ACC112 (cell line): ENCODE measurements around the gene MEF2C.
A peak's percentile ranks its signal among the peaks of the same experiment; 100 is the strongest.

Source experiments
- H2AFZ ChIP-seq: fragments of 200-600 bp; sonication (generic); one replicate; pipeline ENCODE4 v1.6.0; 2017; ENCODE audit warnings: antibody characterized with exemption, low read length; ENCODE audit not compliant: unreplicated experiment
- H3K27ac ChIP-seq: fragments of 200-600 bp; sonication (generic); 2 replicates; pipeline ENCODE4 v1.5.1; 2014; ENCODE audit warnings: low read depth, mild to moderate bottlenecking, antibody characterized with exemption, low read length, moderate library complexity
- H3K27me3 ChIP-seq: fragments of 200-600 bp; sonication (generic); 2 replicates; pipeline ENCODE4 v1.6.1; 2014; ENCODE audit warnings: mild to moderate bottlenecking, antibody characterized with exemption, low read length, moderate library complexity, mixed read lengths; ENCODE audit not compliant: insufficient read depth
- H3K36me3 ChIP-seq: fragments of 200-600 bp; sonication (generic); 2 replicates; pipeline ENCODE4 v1.6.1; 2016; ENCODE audit warnings: mild to moderate bottlenecking, antibody characterized with exemption, low read length, moderate library complexity, mixed read lengths; ENCODE audit not compliant: insufficient read depth
- H3K4me1 ChIP-seq: fragments of 200-600 bp; sonication (generic); one replicate; pipeline ENCODE4 v1.6.1; 2016; ENCODE audit warnings: low read length, mixed read lengths; ENCODE audit not compliant: insufficient read depth, unreplicated experiment, control insufficient read depth
- H3K4me3 ChIP-seq: fragments of 200-600 bp; sonication (generic); 2 replicates; pipeline ENCODE4 v1.5.1; 2014; ENCODE audit warnings: mild to moderate bottlenecking, low read depth, low read length
- H3K79me2 ChIP-seq: fragments of 200-600 bp; sonication (generic); one replicate; pipeline ENCODE4 v1.6.0; 2016; ENCODE audit warnings: low read length; ENCODE audit not compliant: control insufficient read depth, unreplicated experiment, insufficient read depth

Gene MEF2C

DNA sequence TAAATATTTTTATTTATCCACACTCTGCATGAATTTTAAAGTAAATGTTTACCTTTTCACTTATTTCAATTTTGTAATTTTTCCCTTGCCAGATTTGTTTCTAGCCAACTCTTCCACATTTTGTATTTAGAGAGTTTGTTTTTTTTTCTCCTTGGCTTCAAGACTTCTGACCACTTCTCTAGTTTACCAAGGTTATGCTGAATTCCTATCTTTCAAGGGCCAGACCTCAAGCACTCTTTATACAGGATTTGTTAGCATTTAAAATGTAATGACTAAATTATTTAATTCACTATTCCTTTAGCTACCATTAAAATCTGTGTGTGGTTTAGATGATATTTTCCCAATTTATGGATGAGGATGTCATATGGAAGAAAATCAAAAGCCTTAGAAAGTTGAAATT lies 42.5 kb downstream of the MEF2C start:
- no peaks in the 10 kb centered on the region for H3K36me3 ChIP-seq

DNA sequence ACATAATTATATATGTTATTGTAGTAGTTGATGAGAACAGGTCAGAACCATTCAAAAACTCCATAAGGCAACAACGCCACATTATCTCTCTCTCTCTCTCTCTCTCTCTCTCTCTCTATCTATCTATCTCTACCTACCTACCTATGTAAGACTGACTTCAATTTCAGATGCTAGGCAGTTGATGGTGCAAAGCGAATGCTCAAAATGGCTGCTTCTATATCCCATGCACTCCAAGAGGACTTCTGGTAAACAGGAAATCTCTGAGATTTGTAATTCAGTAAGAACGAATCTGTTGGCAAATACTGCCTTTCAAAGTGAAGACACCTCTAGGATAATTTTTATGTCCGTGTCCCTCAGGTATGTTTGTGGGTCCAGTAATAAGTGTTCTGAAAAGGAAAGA lies 43.7 kb downstream of the MEF2C start:
- Histone ChIP-seq H3K4me3 (no peak overlapping the region), H3K27me3 (no peaks in the 10 kb centered on the region), H3K27ac (no peak overlapping the region), H2AFZ (no peak overlapping the region), H3K79me2 (no peaks in the 10 kb centered on the region), H3K36me3 (no peaks in the 10 kb centered on the region), H3K4me1 (no peaks in the 10 kb centered on the region)

More for the DNA sequence above, 42.5 kb downstream of the MEF2C start:
- no peak overlapping the region for H2AFZ ChIP-seq
- H3K79me2 ChIP-seq: no peaks in the 10 kb centered on the region
- H3K4me3 ChIP-seq: no peak overlapping the region
- no peaks in the 10 kb centered on the region for H3K4me1 ChIP-seq
- no peaks in the 10 kb centered on the region for H3K27me3 ChIP-seq
- H3K27ac ChIP-seq: no peak overlapping the region

DNA sequence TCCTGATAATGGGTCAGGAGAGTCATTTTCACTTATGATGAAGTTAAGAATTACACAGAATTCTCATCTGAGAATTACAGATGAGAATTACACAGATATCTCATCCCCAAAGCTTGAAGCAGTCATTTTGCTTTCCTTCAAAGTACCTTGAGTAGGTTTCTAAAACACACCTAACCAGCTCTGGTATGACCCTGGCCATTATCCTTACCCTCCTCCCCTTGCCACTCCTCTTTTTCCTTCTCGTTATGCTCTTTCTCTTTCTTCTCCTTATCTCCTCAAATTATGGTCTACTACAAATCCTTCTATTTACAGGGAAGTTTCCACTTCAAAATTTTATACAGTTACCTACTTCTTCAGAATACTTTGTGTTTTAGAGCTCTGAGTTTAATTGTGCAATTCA lies 44.5 kb downstream of the MEF2C start:
- no peak overlapping the region for H3K27ac ChIP-seq
- no peaks in the 10 kb centered on the region for H3K36me3 ChIP-seq
- no peaks in the 10 kb centered on the region for H3K79me2 ChIP-seq
- no peak overlapping the region for H2AFZ ChIP-seq
- H3K27me3 ChIP-seq: no peaks in the 10 kb centered on the region
- H3K4me1 ChIP-seq: no peaks in the 10 kb centered on the region
- H3K4me3 ChIP-seq: no peak overlapping the region

DNA sequence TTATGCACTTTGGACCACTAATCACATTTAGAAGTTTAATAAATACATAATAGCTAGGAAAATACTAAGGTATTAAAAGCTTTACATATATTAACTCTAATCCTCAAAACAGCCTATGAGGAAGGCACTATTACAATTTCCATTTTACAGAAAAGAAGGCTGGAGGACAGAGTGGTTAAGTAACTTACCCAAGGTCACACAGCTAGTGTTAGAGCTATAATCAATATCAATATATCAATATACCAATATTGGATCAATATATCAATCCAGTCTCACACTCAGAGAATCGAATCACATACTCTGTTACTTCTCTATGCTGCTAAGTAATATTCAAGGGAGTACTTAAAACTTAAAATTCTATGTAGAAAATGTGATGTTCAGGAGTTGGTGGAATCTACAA lies 45.2 kb downstream of the MEF2C start:
- H3K27me3 ChIP-seq: no peaks in the 10 kb centered on the region
- H3K4me3 ChIP-seq: no peak overlapping the region
- no peaks in the 10 kb centered on the region for H3K79me2 ChIP-seq
- H3K36me3 ChIP-seq: no peaks in the 10 kb centered on the region
- no peak overlapping the region for H3K27ac ChIP-seq
- no peak overlapping the region for H2AFZ ChIP-seq
- no peaks in the 10 kb centered on the region for H3K4me1 ChIP-seq

DNA sequence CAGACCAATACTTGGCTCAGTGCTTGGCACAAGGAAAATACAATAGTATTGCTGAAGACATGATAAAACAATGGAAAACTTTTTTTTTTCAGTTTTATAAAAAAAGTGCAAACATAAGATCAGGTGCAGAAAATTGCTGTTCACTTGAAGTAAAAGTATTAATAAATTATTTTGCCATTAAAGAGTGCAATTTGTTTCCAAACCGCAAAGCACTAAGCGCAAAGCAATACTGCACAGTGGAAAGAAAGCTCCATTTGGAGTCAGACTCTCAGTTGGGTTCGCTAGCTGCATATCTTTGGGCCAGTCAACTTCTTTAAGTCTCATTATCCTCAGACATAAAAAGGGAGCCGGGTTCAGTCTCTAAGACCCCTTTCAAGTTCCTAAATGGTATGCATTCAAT lies 45.8 kb downstream of the MEF2C start:
- no peaks in the 10 kb centered on the region for H3K4me1 ChIP-seq

DNA sequence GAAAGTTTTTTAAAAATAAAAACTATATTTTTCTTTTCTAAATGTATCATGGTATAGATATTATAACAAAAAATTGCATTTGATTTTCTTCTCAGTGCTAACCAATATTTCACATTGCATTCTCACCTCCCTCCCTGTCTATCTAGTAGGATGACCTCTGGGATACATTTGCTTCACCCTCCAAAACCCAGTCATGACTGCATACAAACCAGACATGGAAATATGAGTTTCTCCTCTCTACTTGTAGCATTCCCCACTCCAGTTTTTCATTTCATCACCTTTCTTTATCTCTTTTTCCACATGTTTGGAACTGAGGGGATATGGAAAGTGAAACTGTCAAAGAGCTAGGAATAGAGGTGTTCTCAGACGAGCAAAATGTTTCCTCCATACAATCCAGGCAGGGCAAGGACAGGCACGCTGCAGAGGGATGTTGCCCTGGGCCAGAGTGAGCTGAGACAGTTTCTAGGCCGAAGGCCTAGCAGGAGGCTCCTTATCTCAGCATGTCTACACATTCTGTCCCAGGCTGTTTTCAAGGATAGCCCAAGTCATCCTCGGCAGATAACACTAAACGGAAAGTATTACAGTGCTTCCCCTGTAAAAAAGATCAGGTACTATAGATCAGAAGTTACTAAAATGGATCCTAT lies 46.7 kb downstream of the MEF2C start:
- Histone ChIP-seq H3K36me3 (no peaks in the 10 kb centered on the region), H3K27ac (no peak overlapping the region), H3K79me2 (no peaks in the 10 kb centered on the region), H3K27me3 (no peaks in the 10 kb centered on the region), H3K4me1 (no peaks in the 10 kb centered on the region), H3K4me3 (peak overlapping the region; percentile 29), H2AFZ (peak overlapping the region; percentile 34)

More for the DNA sequence above, 45.8 kb downstream of the MEF2C start:
- H3K27me3 ChIP-seq: no peaks in the 10 kb centered on the region
- H3K36me3 ChIP-seq: no peaks in the 10 kb centered on the region
- no peak overlapping the region for H3K27ac ChIP-seq
- no peak overlapping the region for H2AFZ ChIP-seq
- no peak overlapping the region for H3K4me3 ChIP-seq
- no peaks in the 10 kb centered on the region for H3K79me2 ChIP-seq

DNA sequence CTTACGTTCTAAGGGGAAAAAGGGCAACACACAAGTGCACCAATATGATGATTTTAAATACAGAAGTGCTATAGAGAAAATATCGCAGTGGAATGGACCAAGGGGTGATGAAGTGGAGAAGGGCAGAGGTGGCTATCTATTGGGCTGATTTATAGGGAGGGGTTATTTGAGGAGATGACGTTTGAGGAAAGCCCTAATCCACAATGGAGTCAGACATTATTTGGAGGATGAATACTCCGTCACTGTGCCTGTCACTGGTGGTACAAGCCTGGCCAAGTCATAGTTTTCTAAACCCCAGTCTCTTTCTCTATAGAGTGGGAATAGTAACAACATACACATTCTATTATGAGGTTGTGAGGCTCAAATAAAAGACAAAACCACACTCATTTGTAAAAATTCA lies 48.5 kb downstream of the MEF2C start:
- H3K36me3 ChIP-seq: no peaks in the 10 kb centered on the region
- H3K4me1 ChIP-seq: no peaks in the 10 kb centered on the region
- no peak overlapping the region for H3K4me3 ChIP-seq
- H3K79me2 ChIP-seq: no peaks in the 10 kb centered on the region
- no peak overlapping the region for H3K27ac ChIP-seq
- H3K27me3 ChIP-seq: no peaks in the 10 kb centered on the region
- no peak overlapping the region for H2AFZ ChIP-seq

DNA sequence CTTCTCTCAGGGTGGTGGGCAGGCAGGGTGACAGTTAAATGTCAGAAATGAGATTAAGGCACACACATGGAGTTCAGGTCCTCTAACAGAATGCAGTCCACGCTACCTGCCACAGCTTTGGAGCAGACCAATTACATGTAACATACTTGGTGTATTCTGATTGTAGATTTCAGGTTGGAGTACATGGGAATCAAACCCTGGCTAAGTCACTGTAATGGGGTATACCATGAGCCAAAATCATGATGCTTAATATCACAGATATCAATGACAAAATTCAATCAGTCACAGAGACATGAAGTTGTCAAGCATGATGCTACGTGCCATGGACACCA lies 48.9 kb downstream of the MEF2C start:
- Histone ChIP-seq H3K27me3 (no peaks in the 10 kb centered on the region), H3K36me3 (no peaks in the 10 kb centered on the region), H3K27ac (no peak overlapping the region), H3K4me3 (no peak overlapping the region), H3K79me2 (no peaks in the 10 kb centered on the region), H3K4me1 (no peaks in the 10 kb centered on the region), H2AFZ (no peak overlapping the region)

DNA sequence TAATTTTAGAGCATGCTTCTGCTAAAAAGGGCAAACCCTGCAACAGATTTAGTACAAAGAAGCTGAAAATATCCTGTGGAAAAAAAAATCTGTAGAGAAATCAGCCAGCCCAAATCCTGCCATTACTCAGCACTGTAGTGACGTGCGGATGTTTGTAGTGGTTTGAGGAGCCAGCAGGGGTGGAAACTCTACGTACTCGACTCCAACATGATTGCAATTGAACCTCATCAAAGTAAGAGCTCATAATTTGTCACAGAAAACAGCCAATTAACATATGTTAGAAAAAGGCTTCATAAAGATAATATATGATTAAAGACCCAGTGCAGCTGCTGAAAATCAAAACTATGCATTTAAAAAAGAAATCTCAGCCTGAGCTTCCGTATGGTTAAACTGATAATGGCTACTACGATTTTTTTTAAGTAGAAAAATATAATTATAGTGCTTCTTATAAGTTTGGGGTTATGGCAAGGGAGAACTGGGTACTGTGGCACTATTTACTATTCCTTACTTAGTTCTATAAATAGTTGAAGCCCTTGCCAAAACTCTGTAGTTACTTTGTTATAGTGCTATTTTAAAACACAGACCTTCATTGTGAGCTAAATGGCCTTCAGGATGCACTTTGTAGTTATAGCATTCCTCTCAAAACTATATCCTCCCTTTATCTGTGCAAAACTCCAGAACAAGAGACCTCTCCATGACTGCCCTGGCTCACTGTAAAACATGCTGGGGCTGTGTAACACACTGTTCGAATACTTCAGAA lies 49.4 kb downstream of the MEF2C start:
- no peak overlapping the region for H2AFZ ChIP-seq
- H3K79me2 ChIP-seq: no peaks in the 10 kb centered on the region
- no peaks in the 10 kb centered on the region for H3K36me3 ChIP-seq
- H3K4me3 ChIP-seq: no peak overlapping the region
- H3K4me1 ChIP-seq: no peaks in the 10 kb centered on the region
- no peak overlapping the region for H3K27ac ChIP-seq
- H3K27me3 ChIP-seq: no peaks in the 10 kb centered on the region

DNA sequence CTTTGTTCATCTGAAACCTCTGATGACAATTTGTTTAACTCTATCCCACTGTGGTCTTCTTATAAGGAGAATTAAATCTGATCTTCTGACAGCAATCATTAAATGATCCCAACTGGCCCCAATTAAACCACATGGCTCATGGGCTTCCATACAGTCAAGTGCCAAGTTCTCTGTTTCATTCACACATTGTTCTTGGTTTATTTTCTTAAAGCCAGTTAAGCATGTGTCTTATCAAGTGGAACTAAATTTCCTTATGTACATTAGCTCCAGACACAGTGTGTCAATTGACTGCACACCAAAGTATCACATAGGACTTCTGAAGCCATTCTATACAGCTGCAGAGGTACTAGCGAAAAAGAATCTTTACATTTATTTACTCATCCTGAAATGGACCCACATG lies 51.2 kb downstream of the MEF2C start:
- Histone ChIP-seq H3K27me3 (no peaks in the 10 kb centered on the region), H3K27ac (no peak overlapping the region), H3K4me3 (no peak overlapping the region), H2AFZ (no peak overlapping the region), H3K79me2 (no peaks in the 10 kb centered on the region), H3K36me3 (no peaks in the 10 kb centered on the region), H3K4me1 (peaks cover 10% of the 10 kb centered on the region)

DNA sequence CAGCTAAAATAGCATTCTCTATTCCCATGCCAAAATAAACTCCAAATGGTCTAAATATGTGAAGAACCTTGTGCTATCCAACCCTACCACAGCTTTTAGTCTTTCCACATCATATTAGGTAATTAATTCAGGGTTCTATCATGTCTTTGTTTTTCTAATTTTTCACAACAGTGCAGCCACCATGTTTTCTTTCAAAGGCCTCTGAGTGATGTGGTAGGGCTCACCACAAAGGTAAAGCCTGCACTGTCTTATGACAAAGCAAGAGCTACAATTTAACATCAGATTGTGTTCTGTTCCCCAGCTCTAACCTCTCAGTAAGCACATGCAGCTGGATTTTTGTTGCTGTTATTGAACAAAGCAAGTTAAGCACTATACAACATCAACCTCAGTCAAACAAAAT lies 52.4 kb downstream of the MEF2C start:
- no peak overlapping the region for H3K4me3 ChIP-seq
- no peak overlapping the region for H3K27ac ChIP-seq
- no peaks in the 10 kb centered on the region for H3K27me3 ChIP-seq
- no peaks in the 10 kb centered on the region for H3K36me3 ChIP-seq
- peaks cover 19% of the 10 kb centered on the region for H3K4me1 ChIP-seq
- H2AFZ ChIP-seq: no peak overlapping the region
- no peaks in the 10 kb centered on the region for H3K79me2 ChIP-seq
